ENCODE measurements around the gene MBD2. TPM values are rescaled to one million over a fixed set of nuclear protein-coding genes. Genes with fewer than 3 reads are reported as not detected.
"Not testable (repeated sequence)": the region's sequence is repeated elsewhere in the genome, so short reads cannot be mapped to it uniquely, and the experiment has no call there.

Gene MBD2
- total and polyA plus RNA-seq, 3 donors from 2014 or later = 59.1 to 106 (median 66.9) TPM

- no peak overlapping the region for H3K4me3 ChIP-seq
Observed at GRCh38 chr18:54263904-54264336, 39.5 kb upstream of the MBD2 start.

GRCh38 chr18:54261894-54262293, 37.4 kb upstream of the MBD2 start:
- DNase-seq = no peak
- 64 to 67% methylated on average over 3 of the region's 3 CpGs for WGBS, 2 donors
- no peak overlapping the region for H3K4me3 ChIP-seq
- H3K27ac ChIP-seq = peak overlapping the region in 1 of 2 donors; percentile 5
- H3K36me3 ChIP-seq (ENCODE audit: low read depth, missing control alignments) = no peaks in the 10 kb centered on the region
- H3K27me3 ChIP-seq = no peaks in the 10 kb centered on the region
- H3K4me1 ChIP-seq = peaks cover 6% of the 10 kb centered on the region
- TF ChIP-seq CTCF (IDR thresholded peaks at IDR 0.05) (no peak), POLR2A (IDR thresholded peaks at IDR 0.05) (no peak)
- H3K9me3 ChIP-seq = no peaks in the 10 kb centered on the region
- intact Hi-C loops (cut with DNase I; ENCODE audit: low total_unique reads) = no loop called here

More at GRCh38 chr18:54263904-54264336, 39.5 kb upstream of the MBD2 start:
- intact Hi-C loops (cut with DNase I; ENCODE audit: low total_unique reads) = no loop called here
- no peaks in the 10 kb centered on the region for H3K36me3 ChIP-seq (ENCODE audit: low read depth, missing control alignments)
- WGBS, 2 donors = 79 to 91% methylated on average over 1 of the region's 1 CpG
- H3K27me3 ChIP-seq = no peaks in the 10 kb centered on the region
- no peaks in the 10 kb centered on the region for H3K9me3 ChIP-seq
- no peak for DNase-seq
- TF ChIP-seq POLR2A (IDR thresholded peaks at IDR 0.05) = no peak
- TF ChIP-seq CTCF (IDR thresholded peaks at IDR 0.05) = no peak
- H3K27ac ChIP-seq = no peak overlapping the region
- peaks cover 6% of the 10 kb centered on the region for H3K4me1 ChIP-seq

GRCh38 chr18:54260396-54261072, 36.1 kb upstream of the MBD2 start:
- H3K27me3 ChIP-seq = no peaks in the 10 kb centered on the region
- no peaks in the 10 kb centered on the region for H3K36me3 ChIP-seq (ENCODE audit: low read depth, missing control alignments)
- 78 to 82% methylated on average over 9 of the region's 9 CpGs for WGBS, 2 donors
- H3K9me3 ChIP-seq = no peaks in the 10 kb centered on the region
- H3K4me3 ChIP-seq = no peak overlapping the region
- peaks cover 6% of the 10 kb centered on the region for H3K4me1 ChIP-seq
- no peak for DNase-seq
- no peak overlapping the region for H3K27ac ChIP-seq
- no peak for TF ChIP-seq POLR2A (IDR thresholded peaks at IDR 0.05)
- TF ChIP-seq CTCF (IDR thresholded peaks at IDR 0.05) = no peak
- intact Hi-C loops (cut with DNase I; ENCODE audit: low total_unique reads) = no loop called here

GRCh38 chr18:54257818-54258217, 33.3 kb upstream of the MBD2 start:
- intact Hi-C loops (cut with DNase I; ENCODE audit: low total_unique reads); H3K9me3 ChIP-seq; H3K27me3 ChIP-seq; H3K36me3 ChIP-seq (ENCODE audit: low read depth, missing control alignments); H3K4me1 ChIP-seq; DNase-seq; H3K4me3 ChIP-seq; H3K27ac ChIP-seq: not testable (repeated sequence)
- 86 to 87% methylated on average over 6 of the region's 6 CpGs for WGBS, 2 donors

- DNase-seq = no peak
- WGBS, 2 donors = 32 to 55% methylated on average over 2 of the region's 2 CpGs
- TF ChIP-seq CTCF (IDR thresholded peaks at IDR 0.05) (no peak), POLR2A (IDR thresholded peaks at IDR 0.05) (no peak)
Observed at GRCh38 chr18:54257015-54257414, 32.5 kb upstream of the MBD2 start.

More at GRCh38 chr18:54257015-54257414, 32.5 kb upstream of the MBD2 start:
- Histone ChIP-seq H3K9me3 (no peaks in the 10 kb centered on the region), H3K27ac (peak overlapping the region in 1 of 2 donors; percentile 61), H3K4me1 (peaks cover 1% of the 10 kb centered on the region), H3K36me3 (ENCODE audit: low read depth, missing control alignments) (no peaks in the 10 kb centered on the region), H3K27me3 (no peaks in the 10 kb centered on the region), H3K4me3 (no peak overlapping the region)
- intact Hi-C loops (cut with DNase I; ENCODE audit: low total_unique reads) = no loop called here
